ENCODE data around the gene RNF7.
"Not testable (repeated sequence)": the region's sequence is repeated elsewhere in the genome, so short reads cannot be mapped to it uniquely, and the experiment has no call there.

The RNF7 gene

DNA sequence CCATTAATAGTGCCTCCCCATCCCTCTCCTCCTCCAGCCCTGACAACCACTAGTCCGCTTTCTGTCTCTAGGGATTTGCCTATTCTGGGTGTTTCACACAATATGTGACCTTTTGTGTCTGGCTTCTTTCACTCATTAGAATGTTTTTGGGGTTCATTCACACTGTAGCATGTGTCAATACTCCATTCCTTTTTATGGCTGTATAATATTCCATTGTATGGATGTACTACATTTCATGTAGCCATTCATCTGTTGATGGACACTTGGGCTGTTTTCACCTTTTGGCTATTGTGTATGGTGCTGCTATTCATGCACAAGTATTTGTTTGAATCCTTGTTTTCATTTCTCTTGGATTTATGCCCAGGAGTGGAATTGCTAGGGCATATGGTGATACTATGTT lies 41.6 kb downstream of the RNF7 start:
- TF ChIP-seq GATA1 (IDR thresholded peaks at IDR 0.05; ENCODE audit: low read depth, low read length) (no peak), POLR2A (IDR thresholded peaks at IDR 0.05; ENCODE audit: low read length) (no peak)

DNA sequence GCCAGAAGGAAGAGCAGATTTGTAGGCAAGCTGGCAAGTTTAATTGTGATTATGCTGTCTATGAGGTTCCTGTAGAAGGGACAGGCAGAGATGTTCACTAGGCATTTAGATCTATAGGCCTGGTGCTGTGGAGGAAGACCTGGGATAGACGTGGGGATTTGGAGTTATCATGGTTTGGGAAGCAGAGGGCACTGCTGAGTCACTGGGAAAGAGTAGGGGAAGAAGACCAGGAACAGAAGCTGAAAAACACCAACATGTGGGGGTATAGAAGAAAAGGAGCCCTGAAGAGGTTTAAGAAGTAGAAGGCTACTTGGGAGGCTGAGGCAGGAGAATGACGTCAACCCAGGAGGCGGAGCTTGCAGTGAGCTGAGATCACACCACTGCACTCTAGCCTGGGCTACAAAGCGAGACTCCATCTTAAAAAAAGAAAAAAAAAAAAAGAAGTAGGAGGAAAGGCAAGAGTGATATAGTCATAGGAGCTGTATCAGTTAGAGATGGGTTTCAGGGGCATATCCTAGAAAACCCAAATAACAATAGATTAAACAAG lies 44.4 kb downstream of the RNF7 start:
- TF ChIP-seq POLR2A (IDR thresholded peaks at IDR 0.05; ENCODE audit: low read length), result no peak
- TF ChIP-seq GATA1 (IDR thresholded peaks at IDR 0.05; ENCODE audit: low read depth, low read length), result no peak

More for the DNA sequence above, 41.6 kb downstream of the RNF7 start:
- no peak for DNase-seq

DNA sequence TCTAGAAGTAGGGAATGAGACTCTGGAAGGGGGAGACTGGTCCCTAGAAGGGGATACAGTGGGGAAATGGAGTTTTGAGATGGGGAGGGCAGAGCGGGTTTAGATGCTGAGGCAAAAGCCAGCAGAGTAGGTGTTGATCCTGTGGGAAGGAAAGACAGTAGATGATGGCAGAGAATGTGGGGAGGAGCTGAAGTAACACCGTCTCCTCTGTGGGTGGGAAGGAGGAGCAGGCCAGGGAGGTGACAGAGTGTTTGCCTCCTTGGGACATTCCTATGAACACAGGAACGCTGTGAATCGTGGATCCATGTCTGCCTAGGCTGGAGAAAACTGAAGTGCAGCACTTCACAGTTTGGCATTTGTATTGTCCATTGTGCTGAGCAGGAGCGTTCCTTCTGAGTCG lies 45.5 kb downstream of the RNF7 start:
- DNase-seq, result no peak
- no peak for TF ChIP-seq GATA1 (IDR thresholded peaks at IDR 0.05; ENCODE audit: low read depth, low read length)
- TF ChIP-seq POLR2A (IDR thresholded peaks at IDR 0.05; ENCODE audit: low read length), result no peak

More for the DNA sequence above, 44.4 kb downstream of the RNF7 start:
- no peak for DNase-seq

DNA sequence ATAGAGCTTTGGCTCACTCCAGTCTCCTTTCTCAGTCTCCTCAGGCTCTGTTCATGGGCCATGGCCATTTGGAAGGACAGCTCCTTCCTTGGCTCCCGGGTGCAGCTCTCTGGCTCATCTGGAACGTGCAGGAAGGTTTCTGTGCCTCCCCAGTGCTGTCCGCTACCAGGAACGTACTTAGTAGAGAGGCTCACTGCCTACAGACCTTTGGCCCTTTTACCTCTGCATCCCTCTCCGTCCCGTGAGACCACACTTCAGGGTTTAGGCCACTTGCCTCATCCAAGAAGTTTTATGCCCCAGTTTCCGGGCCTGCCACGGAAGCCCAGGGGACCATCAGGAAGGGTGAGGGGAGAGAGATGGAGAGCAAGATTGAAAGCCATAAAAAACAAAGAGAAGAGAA lies 46.0 kb downstream of the RNF7 start:
- TF ChIP-seq GATA1 (IDR thresholded peaks at IDR 0.05; ENCODE audit: low read depth, low read length) (no peak), POLR2A (IDR thresholded peaks at IDR 0.05; ENCODE audit: low read length) (no peak)
- no peak for DNase-seq

DNA sequence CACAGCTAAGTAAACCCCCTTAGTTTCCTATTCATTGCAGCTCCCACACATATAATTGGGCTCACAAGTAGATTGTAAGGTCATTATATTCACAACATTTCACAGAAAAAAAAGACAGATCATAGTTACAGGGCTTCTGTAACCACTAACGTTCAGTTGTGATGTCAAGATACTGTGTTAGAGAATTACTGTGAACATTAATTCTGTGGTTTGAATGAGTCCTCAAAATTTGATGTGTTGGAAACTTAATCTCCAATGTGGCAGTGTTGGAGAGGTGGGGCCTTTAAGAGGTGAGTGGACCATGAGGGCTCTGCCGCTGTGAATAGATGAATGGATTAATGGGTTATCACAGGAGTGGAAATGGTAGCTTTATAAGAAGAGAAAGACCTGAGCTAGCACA lies 46.4 kb downstream of the RNF7 start:
- TF ChIP-seq POLR2A (IDR thresholded peaks at IDR 0.05; ENCODE audit: low read length), result no peak
- no peak for TF ChIP-seq GATA1 (IDR thresholded peaks at IDR 0.05; ENCODE audit: low read depth, low read length)
- DNase-seq, result no peak

DNA sequence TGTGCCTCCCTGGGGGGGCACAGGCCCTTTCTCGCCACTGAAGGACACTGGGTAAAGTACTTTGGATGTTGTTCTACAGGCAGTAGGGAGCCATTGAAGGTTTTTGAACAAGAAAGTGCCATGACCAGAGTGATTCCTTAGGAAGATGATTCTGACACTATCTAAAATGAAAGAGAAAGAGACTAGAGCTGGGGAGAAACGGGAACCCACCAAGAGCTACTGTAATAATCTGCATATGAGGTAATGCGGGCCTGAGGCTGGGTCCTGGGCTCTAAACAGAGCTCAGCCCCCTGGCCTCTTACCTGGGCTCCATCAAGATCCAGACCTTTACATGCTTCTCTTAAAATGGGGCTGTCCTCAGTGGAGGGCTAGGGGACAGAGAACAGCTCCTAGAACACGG lies 50.1 kb downstream of the RNF7 start:
- no peak for TF ChIP-seq POLR2A (IDR thresholded peaks at IDR 0.05; ENCODE audit: low read length)
- TF ChIP-seq GATA1 (IDR thresholded peaks at IDR 0.05; ENCODE audit: low read depth, low read length), result no peak
- no peak for DNase-seq

DNA sequence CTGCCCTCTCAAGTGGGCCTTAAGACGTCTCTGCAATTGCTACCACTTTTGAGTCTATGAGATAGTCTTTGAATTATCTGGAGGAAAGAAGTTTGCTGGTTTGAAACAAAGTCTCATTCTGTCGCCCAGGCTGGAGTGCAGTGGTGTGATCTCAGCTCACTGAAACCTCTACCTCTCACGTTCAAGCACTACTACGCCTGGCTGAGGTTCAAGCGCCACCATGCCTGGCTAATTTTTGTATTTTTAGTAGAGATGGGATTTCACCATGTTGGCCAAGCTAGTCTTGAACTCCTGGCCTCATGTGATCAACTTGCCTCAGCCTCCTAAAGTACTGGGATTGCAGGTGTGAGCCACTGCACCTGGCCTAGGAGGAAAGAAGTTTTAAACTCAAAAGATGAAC lies 50.7 kb downstream of the RNF7 start:
- not testable (repeated sequence) for DNase-seq

DNA sequence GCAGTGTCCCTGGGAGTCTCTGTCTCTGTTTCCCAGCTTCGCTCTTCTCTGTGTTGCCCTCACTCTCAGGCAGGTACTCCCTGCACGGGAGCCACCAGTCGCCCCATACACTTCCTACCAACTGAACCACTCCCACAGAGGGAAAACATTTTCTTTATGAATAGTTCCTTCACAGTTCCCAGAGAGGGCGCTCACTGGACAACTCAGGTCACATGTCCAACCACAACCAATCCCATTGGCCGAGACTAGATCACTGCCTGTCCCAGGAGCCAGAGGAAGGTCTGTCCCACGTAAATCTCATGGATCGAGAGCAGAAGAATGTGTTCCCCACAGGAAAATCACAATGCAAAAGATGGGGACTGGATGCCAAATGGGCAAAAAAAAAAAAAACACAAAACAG lies 51.2 kb downstream of the RNF7 start:
- DNase-seq, result peak; percentile 55 to 56
- TF ChIP-seq GATA1 (IDR thresholded peaks at IDR 0.05; ENCODE audit: low read depth, low read length) (no peak), POLR2A (IDR thresholded peaks at IDR 0.05; ENCODE audit: low read length) (no peak)

DNA sequence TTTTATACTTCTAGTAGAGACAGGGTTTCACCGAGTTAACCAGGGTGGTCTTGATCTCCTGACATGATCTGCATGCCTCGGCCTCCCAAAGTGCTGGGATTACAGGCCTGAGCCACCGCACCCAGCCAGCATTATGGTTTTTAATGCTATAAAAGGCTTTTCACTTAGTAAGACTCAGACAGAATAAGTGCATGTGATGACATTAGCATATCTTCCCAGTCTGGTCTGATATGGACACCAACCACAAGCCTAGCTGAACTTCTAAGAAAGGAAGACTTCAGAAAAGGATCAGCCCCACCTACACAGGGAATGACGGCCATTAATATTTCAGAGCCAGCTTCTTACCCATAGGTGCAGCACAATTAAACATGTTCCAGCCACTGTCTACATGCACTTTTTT lies 52.1 kb downstream of the RNF7 start:
- no peak for DNase-seq
- no peak for TF ChIP-seq GATA1 (IDR thresholded peaks at IDR 0.05; ENCODE audit: low read depth, low read length)
- no peak for TF ChIP-seq POLR2A (IDR thresholded peaks at IDR 0.05; ENCODE audit: low read length)

DNA sequence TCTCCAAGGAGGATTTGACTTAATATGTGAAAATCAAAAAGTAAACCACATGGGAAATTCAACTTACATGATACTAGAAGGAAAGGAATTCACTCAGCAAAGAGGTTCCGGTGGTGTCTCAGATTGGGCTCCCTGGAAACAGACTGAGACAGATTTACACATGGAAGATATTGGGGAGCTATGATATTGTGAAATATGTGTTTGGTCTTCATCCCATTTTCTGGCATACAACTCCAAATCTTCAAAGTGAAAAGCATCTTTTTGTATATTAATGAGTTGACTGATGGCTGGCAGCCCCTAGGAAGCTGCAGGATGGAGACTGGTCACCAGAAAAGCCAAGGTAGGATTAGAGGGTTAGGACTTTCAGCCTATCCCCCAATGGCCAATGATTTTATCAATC lies 54.4 kb downstream of the RNF7 start:
- TF ChIP-seq POLR2A (IDR thresholded peaks at IDR 0.05; ENCODE audit: low read length), result no peak

DNA sequence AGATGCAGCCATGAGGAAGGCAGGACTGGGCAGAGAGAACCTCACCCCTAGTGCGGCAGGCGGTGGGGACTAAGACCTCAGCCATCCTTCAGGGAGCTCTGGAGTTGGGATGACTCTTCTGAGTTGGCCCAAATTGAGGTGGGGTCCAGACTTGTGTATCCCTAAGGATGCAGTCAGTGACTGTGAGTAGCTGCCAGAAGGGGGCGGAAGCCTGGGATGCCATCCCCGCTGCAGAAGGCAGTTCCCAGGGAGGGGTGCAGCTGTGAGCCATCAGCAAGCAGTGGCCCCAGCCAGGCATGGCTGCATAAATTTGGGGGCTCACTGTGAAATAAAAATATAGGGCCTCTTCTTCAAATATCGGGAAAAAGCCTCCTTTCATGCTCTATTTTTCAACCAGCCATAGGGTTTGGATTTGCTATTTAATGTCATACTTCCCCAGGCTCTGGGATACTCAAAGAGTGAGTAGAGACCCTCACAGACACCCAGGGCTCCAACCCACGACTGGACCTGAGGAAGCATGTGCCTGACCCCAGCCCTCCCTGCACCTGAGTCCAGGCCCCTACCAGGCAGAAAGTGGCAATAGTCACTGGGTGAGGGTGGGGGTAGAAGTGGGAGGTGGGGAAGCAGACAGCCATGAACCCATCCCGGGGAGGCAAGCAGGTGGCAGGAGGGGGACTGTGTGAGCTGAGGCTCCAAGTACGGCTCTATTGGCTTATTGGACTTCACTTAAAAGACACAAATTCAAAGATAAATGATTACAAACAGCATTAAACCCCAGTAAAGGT lies 55.6 kb downstream of the RNF7 start:
- TF ChIP-seq POLR2A (IDR thresholded peaks at IDR 0.05; ENCODE audit: low read length) (no peak), GATA1 (IDR thresholded peaks at IDR 0.05; ENCODE audit: low read depth, low read length) (no peak)
- no peak for DNase-seq

More for the DNA sequence above, 54.4 kb downstream of the RNF7 start:
- no peak for DNase-seq

DNA sequence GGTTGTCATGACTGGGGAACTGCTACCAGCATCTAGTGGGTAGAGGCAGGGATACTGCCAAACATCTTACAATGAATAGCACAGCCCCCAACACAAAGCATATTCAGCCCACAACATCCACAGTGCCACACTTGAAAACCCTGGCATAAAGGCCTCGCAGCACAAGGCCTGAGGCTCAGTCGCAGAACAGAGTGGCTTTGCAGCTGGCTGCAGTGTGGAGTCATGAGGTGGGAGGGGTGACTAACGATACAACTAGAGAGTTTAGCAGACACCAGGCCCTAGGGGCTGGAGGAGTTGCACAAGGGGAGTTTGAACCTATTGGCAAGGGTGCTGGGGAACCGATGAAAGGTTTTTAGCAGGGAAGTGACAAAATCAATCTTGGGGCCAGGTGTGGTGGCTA lies 57.2 kb downstream of the RNF7 start:
- no peak for TF ChIP-seq GATA1 (IDR thresholded peaks at IDR 0.05; ENCODE audit: low read depth, low read length)
- TF ChIP-seq POLR2A (IDR thresholded peaks at IDR 0.05; ENCODE audit: low read length), result no peak

DNA sequence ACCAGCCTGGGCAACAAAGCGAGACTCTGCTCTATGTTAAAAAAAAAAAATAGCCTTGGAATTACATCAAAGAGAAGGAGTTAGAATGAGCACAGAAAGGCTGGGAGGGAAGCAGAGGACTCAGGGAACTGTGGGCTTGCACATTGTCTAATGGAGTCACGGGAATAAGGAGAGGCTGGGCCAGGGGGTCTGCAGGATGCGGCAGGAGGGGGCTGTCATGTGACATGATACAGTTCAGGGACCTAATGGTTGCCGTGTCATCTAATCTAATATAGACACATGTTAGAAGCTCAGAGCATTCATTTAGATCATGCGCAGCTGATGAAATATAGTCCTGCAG lies 57.6 kb downstream of the RNF7 start:
- TF ChIP-seq POLR2A (IDR thresholded peaks at IDR 0.05; ENCODE audit: low read length), result no peak
- no peak for TF ChIP-seq GATA1 (IDR thresholded peaks at IDR 0.05; ENCODE audit: low read depth, low read length)
- DNase-seq, result no peak

More for the DNA sequence above, 57.2 kb downstream of the RNF7 start:
- no peak for DNase-seq

DNA sequence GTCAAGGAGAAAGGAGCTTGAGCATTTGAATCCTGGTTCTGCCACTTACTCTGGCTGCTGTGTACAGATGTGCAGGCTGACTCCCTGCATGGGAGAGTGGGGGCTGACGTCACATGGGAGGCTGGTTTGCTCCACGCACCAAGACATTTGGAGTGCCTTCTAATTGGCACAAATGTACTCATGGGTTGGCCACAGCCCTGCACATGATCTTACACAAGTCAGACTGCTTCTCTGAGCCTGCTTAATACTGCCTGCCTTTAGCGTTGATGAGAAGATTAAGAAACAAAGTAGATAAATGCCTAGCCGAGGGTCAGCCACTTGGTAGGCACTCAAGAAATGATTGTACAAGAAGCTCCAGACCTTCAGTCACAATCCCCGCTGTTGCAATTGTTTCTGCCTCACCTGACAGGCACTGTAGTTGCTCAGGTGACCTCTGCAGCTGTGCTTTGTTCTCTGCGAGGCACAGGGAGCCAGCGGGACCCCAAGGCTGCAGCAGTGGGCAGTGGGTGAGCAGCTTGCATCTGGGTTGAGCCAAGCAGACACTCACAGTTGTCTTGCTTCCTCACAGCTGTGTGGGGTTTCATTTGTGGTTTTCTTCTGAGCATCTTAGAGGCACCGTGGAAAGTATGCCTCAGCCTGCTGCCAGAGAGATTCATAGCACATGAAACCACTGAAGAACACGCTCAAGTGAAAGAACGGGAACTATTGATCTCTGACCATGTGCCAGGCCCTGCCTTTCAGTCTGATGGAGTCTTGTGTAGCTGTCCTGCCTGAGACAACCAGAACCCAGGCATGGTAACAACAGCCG lies 58.2 kb downstream of the RNF7 start:
- no peak for TF ChIP-seq POLR2A (IDR thresholded peaks at IDR 0.05; ENCODE audit: low read length)
- no peak for TF ChIP-seq GATA1 (IDR thresholded peaks at IDR 0.05; ENCODE audit: low read depth, low read length)
- DNase-seq, result peak; percentile 64 to 74

Measured in erythroblast (primary cell).